ENCODE data around the gene PGF.

- TF ChIP-seq, protein P1, sequence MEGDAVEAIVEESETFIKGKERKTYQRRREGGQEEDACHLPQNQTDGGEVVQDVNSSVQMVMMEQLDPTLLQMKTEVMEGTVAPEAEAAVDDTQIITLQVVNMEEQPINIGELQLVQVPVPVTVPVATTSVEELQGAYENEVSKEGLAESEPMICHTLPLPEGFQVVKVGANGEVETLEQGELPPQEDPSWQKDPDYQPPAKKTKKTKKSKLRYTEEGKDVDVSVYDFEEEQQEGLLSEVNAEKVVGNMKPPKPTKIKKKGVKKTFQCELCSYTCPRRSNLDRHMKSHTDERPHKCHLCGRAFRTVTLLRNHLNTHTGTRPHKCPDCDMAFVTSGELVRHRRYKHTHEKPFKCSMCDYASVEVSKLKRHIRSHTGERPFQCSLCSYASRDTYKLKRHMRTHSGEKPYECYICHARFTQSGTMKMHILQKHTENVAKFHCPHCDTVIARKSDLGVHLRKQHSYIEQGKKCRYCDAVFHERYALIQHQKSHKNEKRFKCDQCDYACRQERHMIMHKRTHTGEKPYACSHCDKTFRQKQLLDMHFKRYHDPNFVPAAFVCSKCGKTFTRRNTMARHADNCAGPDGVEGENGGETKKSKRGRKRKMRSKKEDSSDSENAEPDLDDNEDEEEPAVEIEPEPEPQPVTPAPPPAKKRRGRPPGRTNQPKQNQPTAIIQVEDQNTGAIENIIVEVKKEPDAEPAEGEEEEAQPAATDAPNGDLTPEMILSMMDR (IDR thresholded peaks at IDR 0.05): no peak
- no peak for TF ChIP-seq POLR2A (IDR thresholded peaks at IDR 0.05)
Observed at GRCh38 chr14:74960736-74961135, 5.3 kb upstream of the PGF start.
